A549 (cell line): ENCODE data around the gene HMX1.

Experiments used
- EP300 ChIP-seq, 2 experiments: fragments of >200 bp; sonication (Bioruptor Twin); formaldehyde crosslinking; IDR thresholded peaks; 2 replicates in 1 of 2; 3 replicates in 1 of 2; pipeline ENCODE4 v1.6.1; 2016 to 2017
- HDAC2 ChIP-seq: fragments of 200-600 bp; sonication (generic); IDR thresholded peaks from 2 replicates; pipeline ENCODE4 v1.6.1; 2016
- KDM1A ChIP-seq: fragments of 200-600 bp; sonication (generic); IDR thresholded peaks from 2 replicates; pipeline ENCODE4 v1.6.1; 2016; ENCODE audit warnings: low read depth, mild to moderate bottlenecking
- MYC ChIP-seq: IDR thresholded peaks from 2 replicates; pipeline ENCODE4 v1.6.1; 2012; ENCODE audit warnings: mild to moderate bottlenecking, inconsistent platforms, low read length, improper control_type of control experiment, borderline replicate concordance
- POLR2A ChIP-seq: IDR thresholded peaks from 2 replicates; pipeline ENCODE4 v1.6.1; 2012; ENCODE audit warnings: mild to moderate bottlenecking, low read length
- TF ChIP-seq, protein P1 (sequence below): fragments of >200 bp; sonication (Bioruptor Twin); formaldehyde crosslinking; IDR thresholded peaks from 3 replicates; pipeline ENCODE4 v1.5.1; 2016
- TF ChIP-seq, protein P2 (sequence below): IDR thresholded peaks from 2 replicates; pipeline ENCODE4 v1.6.1; 2012

DNA sequence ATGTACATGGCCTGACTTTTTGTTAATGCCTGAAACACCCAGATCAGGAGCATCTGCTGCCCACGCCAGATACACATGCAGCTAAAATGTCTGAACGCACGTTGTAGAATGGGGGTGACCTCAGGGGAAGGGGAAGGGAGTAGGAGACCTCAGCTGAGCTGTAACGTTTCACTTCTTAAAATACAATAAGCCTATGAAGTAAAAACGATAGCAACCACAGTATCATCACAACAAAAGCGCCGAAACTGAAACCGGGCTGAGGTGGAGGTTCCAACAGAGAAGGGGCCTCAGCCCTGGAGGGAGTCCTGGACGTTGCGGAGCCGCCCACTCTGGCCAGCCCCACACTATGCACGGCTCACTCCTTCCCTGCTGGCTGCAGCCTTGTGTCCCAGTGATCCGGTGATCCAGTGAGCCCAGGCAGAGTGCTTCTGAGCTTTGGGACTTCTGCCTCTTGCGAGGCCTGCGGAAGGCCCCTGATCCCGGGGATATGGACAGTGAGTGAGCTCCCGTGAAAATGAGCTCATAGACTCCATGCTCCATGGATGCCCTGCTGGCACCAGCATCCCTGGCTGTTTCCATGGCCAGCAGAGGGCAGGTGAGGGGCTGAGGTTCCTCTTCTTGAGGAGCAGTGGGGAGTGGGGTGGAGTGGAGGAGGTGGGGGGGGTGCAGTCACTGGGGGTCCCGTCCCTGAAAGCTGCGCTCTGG is 52.0 kb downstream of the HMX1 start:
- no peak for TF ChIP-seq EP300 (IDR thresholded peaks at IDR 0.05)
- TF ChIP-seq, protein P1, sequence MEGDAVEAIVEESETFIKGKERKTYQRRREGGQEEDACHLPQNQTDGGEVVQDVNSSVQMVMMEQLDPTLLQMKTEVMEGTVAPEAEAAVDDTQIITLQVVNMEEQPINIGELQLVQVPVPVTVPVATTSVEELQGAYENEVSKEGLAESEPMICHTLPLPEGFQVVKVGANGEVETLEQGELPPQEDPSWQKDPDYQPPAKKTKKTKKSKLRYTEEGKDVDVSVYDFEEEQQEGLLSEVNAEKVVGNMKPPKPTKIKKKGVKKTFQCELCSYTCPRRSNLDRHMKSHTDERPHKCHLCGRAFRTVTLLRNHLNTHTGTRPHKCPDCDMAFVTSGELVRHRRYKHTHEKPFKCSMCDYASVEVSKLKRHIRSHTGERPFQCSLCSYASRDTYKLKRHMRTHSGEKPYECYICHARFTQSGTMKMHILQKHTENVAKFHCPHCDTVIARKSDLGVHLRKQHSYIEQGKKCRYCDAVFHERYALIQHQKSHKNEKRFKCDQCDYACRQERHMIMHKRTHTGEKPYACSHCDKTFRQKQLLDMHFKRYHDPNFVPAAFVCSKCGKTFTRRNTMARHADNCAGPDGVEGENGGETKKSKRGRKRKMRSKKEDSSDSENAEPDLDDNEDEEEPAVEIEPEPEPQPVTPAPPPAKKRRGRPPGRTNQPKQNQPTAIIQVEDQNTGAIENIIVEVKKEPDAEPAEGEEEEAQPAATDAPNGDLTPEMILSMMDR, result no peak
- no peak for TF ChIP-seq MYC
- no peak for TF ChIP-seq POLR2A
- TF ChIP-seq, protein P2, sequence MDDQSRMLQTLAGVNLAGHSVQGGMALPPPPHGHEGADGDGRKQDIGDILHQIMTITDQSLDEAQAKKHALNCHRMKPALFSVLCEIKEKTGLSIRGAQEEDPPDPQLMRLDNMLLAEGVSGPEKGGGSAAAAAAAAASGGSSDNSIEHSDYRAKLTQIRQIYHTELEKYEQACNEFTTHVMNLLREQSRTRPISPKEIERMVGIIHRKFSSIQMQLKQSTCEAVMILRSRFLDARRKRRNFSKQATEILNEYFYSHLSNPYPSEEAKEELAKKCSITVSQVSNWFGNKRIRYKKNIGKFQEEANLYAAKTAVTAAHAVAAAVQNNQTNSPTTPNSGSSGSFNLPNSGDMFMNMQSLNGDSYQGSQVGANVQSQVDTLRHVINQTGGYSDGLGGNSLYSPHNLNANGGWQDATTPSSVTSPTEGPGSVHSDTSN, result no peak
- TF ChIP-seq HDAC2, result no peak
- TF ChIP-seq KDM1A, result no peak
